ENCODE data around the gene NFIB. TPM values are rescaled to one million over a fixed set of nuclear protein-coding genes. Genes with fewer than 3 reads are reported as not detected.

NFIB gene
- total RNA-seq, 1 experiment from 2014 or later, result 75.8 TPM

GRCh38 chr9:14336244-14336643 lies 22.3 kb upstream of the NFIB start:
- H3K4me3 Mint-ChIP-seq (ENCODE audit: low read depth, unreplicated experiment), result no peak overlapping the region
- CTCF ChIA-PET, result no interaction called here
- intact Hi-C loops (cut with micrococcal nuclease; ENCODE audit: unreplicated experiment), result no loop called here
- no peak for TF ChIP-seq CTCF (IDR thresholded peaks at IDR 0.05; ENCODE audit: unreplicated experiment)
- BruUV-seq (replicated peaks), result no TSS peak
- H3K9me3 Mint-ChIP-seq (ENCODE audit: low read depth, unreplicated experiment), result no peaks in the 10 kb centered on the region
- no peaks in the 10 kb centered on the region for H3K27me3 Mint-ChIP-seq (ENCODE audit: unreplicated experiment)
- H3K4me1 Mint-ChIP-seq (ENCODE audit: low read depth, unreplicated experiment), result no peaks in the 10 kb centered on the region
- H3K27ac Mint-ChIP-seq (ENCODE audit: unreplicated experiment), result no peak overlapping the region
- no peaks in the 10 kb centered on the region for H3K36me3 Mint-ChIP-seq (ENCODE audit: insufficient read depth, unreplicated experiment)
- no peak for DNase-seq

GRCh38 chr9:14331120-14331519 lies 17.2 kb upstream of the NFIB start:
- no peak for DNase-seq
- H3K4me1 Mint-ChIP-seq (ENCODE audit: low read depth, unreplicated experiment), result no peaks in the 10 kb centered on the region
- no peak overlapping the region for H3K4me3 Mint-ChIP-seq (ENCODE audit: low read depth, unreplicated experiment)
- intact Hi-C loops (cut with micrococcal nuclease; ENCODE audit: unreplicated experiment), result no loop called here
- H3K36me3 Mint-ChIP-seq (ENCODE audit: insufficient read depth, unreplicated experiment), result no peaks in the 10 kb centered on the region
- TF ChIP-seq CTCF (IDR thresholded peaks at IDR 0.05; ENCODE audit: unreplicated experiment), result no peak
- H3K9me3 Mint-ChIP-seq (ENCODE audit: low read depth, unreplicated experiment), result no peaks in the 10 kb centered on the region
- CTCF ChIA-PET, result no interaction called here
- H3K27me3 Mint-ChIP-seq (ENCODE audit: unreplicated experiment), result no peaks in the 10 kb centered on the region
- no TSS peak for BruUV-seq (replicated peaks)
- H3K27ac Mint-ChIP-seq (ENCODE audit: unreplicated experiment), result no peak overlapping the region

GRCh38 chr9:14327036-14327435 lies 13.1 kb upstream of the NFIB start:
- H3K27me3 Mint-ChIP-seq (ENCODE audit: unreplicated experiment), result no peaks in the 10 kb centered on the region
- H3K27ac Mint-ChIP-seq (ENCODE audit: unreplicated experiment), result no peak overlapping the region
- peaks cover 9% of the 10 kb centered on the region for H3K4me1 Mint-ChIP-seq (ENCODE audit: low read depth, unreplicated experiment)
- intact Hi-C loops (cut with micrococcal nuclease; ENCODE audit: unreplicated experiment), result no loop called here
- DNase-seq, result no peak
- no peak for TF ChIP-seq CTCF (IDR thresholded peaks at IDR 0.05; ENCODE audit: unreplicated experiment)
- H3K4me3 Mint-ChIP-seq (ENCODE audit: low read depth, unreplicated experiment), result no peak overlapping the region
- H3K9me3 Mint-ChIP-seq (ENCODE audit: low read depth, unreplicated experiment), result no peaks in the 10 kb centered on the region
- BruUV-seq (replicated peaks), result no TSS peak
- CTCF ChIA-PET, result interaction anchor here (0.6 to 1.3 kb wide), 3 partner anchors 16 to 113 kb away, joined by 3 to 5 read pairs (median 3); no protein-coding TSS in a partner anchor
- H3K36me3 Mint-ChIP-seq (ENCODE audit: insufficient read depth, unreplicated experiment), result peaks cover 12% of the 10 kb centered on the region

GRCh38 chr9:14326264-14326826 lies 12.4 kb upstream of the NFIB start:
- H3K36me3 Mint-ChIP-seq (ENCODE audit: insufficient read depth, unreplicated experiment), result peaks cover 18% of the 10 kb centered on the region
- CTCF ChIA-PET, result interaction anchor here (0.6 to 1.3 kb wide), 3 partner anchors 15 to 113 kb away, joined by 3 to 5 read pairs (median 3); no protein-coding TSS in a partner anchor
- H3K27ac Mint-ChIP-seq (ENCODE audit: unreplicated experiment), result no peak overlapping the region
- TF ChIP-seq CTCF (IDR thresholded peaks at IDR 0.05; ENCODE audit: unreplicated experiment), result no peak
- intact Hi-C loops (cut with micrococcal nuclease; ENCODE audit: unreplicated experiment), result no loop called here
- no peak for DNase-seq
- no peaks in the 10 kb centered on the region for H3K9me3 Mint-ChIP-seq (ENCODE audit: low read depth, unreplicated experiment)
- H3K27me3 Mint-ChIP-seq (ENCODE audit: unreplicated experiment), result no peaks in the 10 kb centered on the region
- H3K4me3 Mint-ChIP-seq (ENCODE audit: low read depth, unreplicated experiment), result no peak overlapping the region
- no TSS peak for BruUV-seq (replicated peaks)
- peaks cover 10% of the 10 kb centered on the region for H3K4me1 Mint-ChIP-seq (ENCODE audit: low read depth, unreplicated experiment)

All from Calu3 (cell line).